OCI-LY7 (cell line): Measurements from ENCODE around the gene RAD51B. TPM values are rescaled to one million over a fixed set of nuclear protein-coding genes. Genes with fewer than 3 reads are reported as not detected.

Experiments
- BruUV-seq: library from RNA; stranded (reverse); fragments of 400-500 nt; replicated peaks from 2 replicates; lab custom pipeline; 2021; lab: Mats Ljungman, UMichigan
- CTCF ChIA-PET: fragments of 300-600 bp; sonication (Branson Sonifier 250); formaldehyde crosslinking; loops from one replicate; lab custom pipeline; 2022; ENCODE audit warnings: antibody characterized with exemption; ENCODE audit not compliant: unreplicated experiment; lab: Charles Lee
- POLR2A ChIA-PET: fragments of 300-600 bp; sonication (Branson Sonifier 250); formaldehyde crosslinking; loops from one replicate; lab custom pipeline; 2022; ENCODE audit warnings: antibody characterized with exemption; lab: Charles Lee
- DNase-seq: peaks from one replicate; pipeline ENCODE4 v3.0.0-alpha.2; 2015; ENCODE audit warnings: low spot score
- H2AFZ ChIP-seq: fragments of 200-600 bp; sonication (generic), shearing (Covaris generic); 2 replicates; pipeline ENCODE4 v1.6.1; 2014; ENCODE audit warnings: mild to moderate bottlenecking, antibody characterized with exemption, low read length, moderate library complexity
- H3K27ac ChIP-seq: fragments of 200-600 bp; sonication (generic); 2 replicates; pipeline ENCODE4 v1.5.1; 2014; ENCODE audit warnings: mixed run types, low read depth, mild to moderate bottlenecking, moderate library complexity, low read length, inconsistent platforms; ENCODE audit not compliant: poor library complexity, severe bottlenecking
- H3K36me3 ChIP-seq: fragments of 200-600 bp; sonication (generic); 2 replicates; pipeline ENCODE4 v1.6.1; 2014; ENCODE audit warnings: mild to moderate bottlenecking, antibody characterized with exemption, low read length, moderate library complexity, mixed read lengths; ENCODE audit not compliant: insufficient read depth
- H3K4me1 ChIP-seq: fragments of 200-600 bp; sonication (generic); 2 replicates; pipeline ENCODE4 v1.5.1; 2014; ENCODE audit warnings: mild to moderate bottlenecking, low read length; ENCODE audit not compliant: insufficient read depth, poor library complexity, severe bottlenecking
- H3K4me2 ChIP-seq: fragments of 200-600 bp; sonication (generic); 2 replicates; pipeline ENCODE4 v1.6.1; 2014; ENCODE audit warnings: mild to moderate bottlenecking, low read length
- H3K4me3 ChIP-seq: fragments of 200-600 bp; sonication (generic); 2 replicates; pipeline ENCODE4 v1.5.1; 2014; ENCODE audit warnings: mild to moderate bottlenecking, low read depth, low read length; ENCODE audit not compliant: poor library complexity, severe bottlenecking
- H3K79me2 ChIP-seq: fragments of 200-600 bp; sonication (generic); 2 replicates; pipeline ENCODE4 v1.6.1; 2016; ENCODE audit warnings: low read depth, mild to moderate bottlenecking, low read length, moderate library complexity, mixed read lengths; ENCODE audit not compliant: insufficient read depth
- H3K9me2 ChIP-seq: fragments of 200-600 bp; sonication (generic); 2 replicates; pipeline ENCODE4 v1.6.1; 2016; ENCODE audit warnings: mild to moderate bottlenecking, low read length, mixed read lengths; ENCODE audit not compliant: insufficient read depth
- H3K9me3 ChIP-seq: fragments of 200-600 bp; sonication (generic); 2 replicates; pipeline ENCODE4 v1.6.1; 2014; ENCODE audit warnings: mild to moderate bottlenecking, mixed run types, low read length, mixed read lengths
- H4K20me1 ChIP-seq: fragments of 200-600 bp; sonication (generic); 2 replicates; pipeline ENCODE4 v1.6.1; 2014; ENCODE audit warnings: mild to moderate bottlenecking, antibody characterized with exemption, low read length, moderate library complexity, mixed read lengths; ENCODE audit not compliant: insufficient read depth
- CTCF ChIP-seq: fragments of 200-600 bp; sonication (generic); conservative IDR thresholded peaks from 2 replicates; pipeline ENCODE4 v1.5.1; 2014; ENCODE audit warnings: mild to moderate bottlenecking, antibody characterized with exemption, low read length, moderate library complexity, mixed read lengths
- EZH2phosphoT487 ChIP-seq: fragments of 200-600 bp; sonication (generic); IDR thresholded peaks from 2 replicates; pipeline ENCODE4 v1.6.1; 2018; ENCODE audit warnings: low read depth, borderline replicate concordance, mild to moderate bottlenecking, mixed run types, antibody characterized with exemption, low read length, moderate library complexity, mixed read lengths
- intact Hi-C: fragments of 100-400 bp; cut with micrococcal nuclease; formaldehyde crosslinking; loops from one replicate; pipeline ENCODE4 v1.10.0; 2022; ENCODE audit not compliant: unreplicated experiment
- total RNA-seq, 2 experiments: library from RNA; depleted of rRNA in 1 of 2; stranded (reverse); fragments of >200 nt in 1 of 2; shearing (Covaris generic) in 1 of 2; gene quantifications; 2 replicates each; pipeline ENCODE4 v1.2.3, GENCODE V29; 2014 to 2022

The RAD51B gene
- total RNA-seq, 2 experiments from 2014 or later, result 41.4 to 89.9 TPM

DNA sequence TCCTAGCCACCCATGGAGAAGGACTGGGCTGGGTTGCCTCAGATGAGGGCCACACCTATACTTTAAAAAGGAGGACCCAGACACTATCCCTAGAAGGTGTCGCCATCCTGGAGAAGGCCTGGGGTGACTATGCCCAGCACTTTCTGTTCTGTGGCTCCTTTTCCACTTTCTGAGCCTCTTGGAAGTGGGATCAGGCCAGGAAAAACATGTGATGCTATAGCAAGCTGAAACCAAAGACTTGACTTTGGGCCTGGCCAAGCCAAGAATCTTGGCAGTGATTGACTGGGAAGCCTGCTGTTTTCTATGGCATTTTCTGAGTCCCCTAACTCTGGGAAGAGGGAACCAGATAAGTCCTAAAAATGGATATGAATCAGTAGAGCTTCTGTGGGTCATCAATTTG, 641.0 kb downstream of the RAD51B start:
- Histone ChIP-seq H3K27ac (no peak overlapping the region), H3K4me1 (no peaks in the 10 kb centered on the region), H3K4me2 (no peak overlapping the region), H3K9me2 (no peaks in the 10 kb centered on the region), H3K9me3 (no peaks in the 10 kb centered on the region), H3K4me3 (no peak overlapping the region), H4K20me1 (no peaks in the 10 kb centered on the region), H3K36me3 (no peaks in the 10 kb centered on the region), H2AFZ (no peak overlapping the region), H3K79me2 (no peaks in the 10 kb centered on the region)
- BruUV-seq, result no TSS peak
- intact Hi-C loops, result no loop called here
- DNase-seq, result no peak
- TF ChIP-seq EZH2phosphoT487 (no peak), CTCF (no peak)
- ChIA-PET CTCF (interaction anchor here (0.5 kb wide), 1 partner anchor 83 kb away, joined by 3 read pairs; no protein-coding TSS in a partner anchor), POLR2A (interaction anchor here (1.9 kb wide), 1 partner anchor 11 kb away, joined by 5 read pairs; no protein-coding TSS in a partner anchor)

DNA sequence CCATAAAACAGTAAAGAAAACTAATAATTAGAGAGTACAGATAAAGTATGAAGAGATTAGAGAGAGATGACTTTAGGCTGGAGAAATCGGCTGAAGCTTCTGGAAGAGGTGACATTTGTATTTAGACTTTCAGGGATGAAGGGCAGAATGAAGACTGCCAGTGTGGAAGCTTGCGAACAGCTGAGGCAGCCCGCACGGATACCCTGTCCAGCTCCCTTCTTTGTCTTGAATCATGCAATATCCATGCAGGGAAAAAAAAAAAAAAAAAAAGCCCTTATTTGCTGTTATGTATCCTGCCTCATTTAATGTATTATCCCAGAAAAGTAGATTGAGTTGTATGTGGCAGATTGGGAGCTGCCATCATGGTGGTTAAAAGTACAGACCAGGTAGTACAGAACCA, 641.5 kb downstream of the RAD51B start:
- Histone ChIP-seq H3K79me2 (no peaks in the 10 kb centered on the region), H3K4me2 (no peak overlapping the region), H3K9me3 (no peaks in the 10 kb centered on the region), H3K9me2 (no peaks in the 10 kb centered on the region), H3K4me1 (no peaks in the 10 kb centered on the region), H3K27ac (no peak overlapping the region), H3K4me3 (no peak overlapping the region), H3K36me3 (no peaks in the 10 kb centered on the region), H4K20me1 (no peaks in the 10 kb centered on the region), H2AFZ (no peak overlapping the region)
- no TSS peak for BruUV-seq
- POLR2A ChIA-PET, result interaction anchor here (0.7 to 1.9 kb wide), 4 partner anchors 11 to 159 kb away, joined by 3 to 5 read pairs (median 4); no protein-coding TSS in a partner anchor
- intact Hi-C loops, result no loop called here
- TF ChIP-seq CTCF (no peak), EZH2phosphoT487 (no peak)
- no peak for DNase-seq
- CTCF ChIA-PET, result interaction anchor here (0.5 kb wide), 1 partner anchor 84 kb away, joined by 3 read pairs; no protein-coding TSS in a partner anchor

DNA sequence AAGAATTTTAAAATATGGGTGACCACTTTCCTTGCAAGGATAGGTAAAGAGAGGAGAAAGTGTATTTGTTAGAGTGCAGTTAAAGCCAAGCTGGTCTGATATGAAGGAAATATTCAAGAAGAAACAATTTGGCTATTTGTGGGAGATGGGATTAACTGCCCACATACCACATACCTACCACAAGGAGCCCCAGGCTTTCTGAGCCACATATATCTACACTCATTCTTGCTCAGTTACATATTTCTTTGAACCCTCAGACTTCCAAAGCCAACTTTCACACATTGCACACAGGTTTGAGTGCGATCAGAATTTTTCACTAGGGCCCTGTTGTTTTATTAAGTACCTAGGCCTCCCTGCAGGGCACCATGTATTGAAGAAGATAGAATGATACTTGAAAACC, 643.1 kb downstream of the RAD51B start:
- Histone ChIP-seq H3K79me2 (no peaks in the 10 kb centered on the region), H4K20me1 (no peaks in the 10 kb centered on the region), H2AFZ (no peak overlapping the region), H3K4me1 (no peaks in the 10 kb centered on the region), H3K27ac (no peak overlapping the region), H3K4me3 (no peak overlapping the region), H3K4me2 (no peak overlapping the region), H3K9me2 (no peaks in the 10 kb centered on the region), H3K36me3 (no peaks in the 10 kb centered on the region), H3K9me3 (no peaks in the 10 kb centered on the region)
- intact Hi-C loops, result no loop called here
- ChIA-PET POLR2A (no interaction called here), CTCF (no interaction called here)
- DNase-seq, result no peak
- no TSS peak for BruUV-seq
- TF ChIP-seq CTCF (no peak), EZH2phosphoT487 (no peak)
